ENCODE results near the gene PAFAH1B1.

GRCh38 chr17:2700030-2700490 is 106.6 kb downstream of the PAFAH1B1 start:
- no peak for TF ChIP-seq ZNF514 (tag by site-specific recombination; IDR thresholded peaks at IDR 0.05)
- TF ChIP-seq ZNF266 (tag by site-specific recombination; IDR thresholded peaks at IDR 0.05; ENCODE audit: low read depth), result no peak
- TF ChIP-seq ZNF324 (tag by site-specific recombination; IDR thresholded peaks at IDR 0.05), result no peak
- no peak for TF ChIP-seq CTCF (tag by site-specific recombination; IDR thresholded peaks at IDR 0.05)
- TF ChIP-seq ZNF350 (tag by site-specific recombination; IDR thresholded peaks at IDR 0.05), result no peak
- TF ChIP-seq MYNN (tag by site-specific recombination; IDR thresholded peaks at IDR 0.05; ENCODE audit: borderline replicate concordance), result no peak
- no peak for TF ChIP-seq GLIS2 (tag by site-specific recombination; IDR thresholded peaks at IDR 0.05)
- no peak for TF ChIP-seq ZSCAN4 (tag by site-specific recombination; IDR thresholded peaks at IDR 0.05)
- TF ChIP-seq ZEB2 (tag by site-specific recombination; IDR thresholded peaks at IDR 0.05), result no peak
- TF ChIP-seq ZBTB11 (tag by site-specific recombination; conservative IDR thresholded peaks at IDR 0.05; ENCODE audit: low read depth), result no peak
- no peak for TF ChIP-seq KLF9 (tag by site-specific recombination; IDR thresholded peaks at IDR 0.05; ENCODE audit: low read depth)

Measured in HEK293 (cell line).